ENCODE results near the gene GLDN. TPM values are rescaled to one million over a fixed set of nuclear protein-coding genes. Genes with fewer than 3 reads are reported as not detected.

The GLDN gene
- total RNA-seq, 1 experiment from 2014 or later = 0.82 TPM

GRCh38 chr15:51378406-51378805 is 37.0 kb downstream of the GLDN start:
- CTCF ChIA-PET = no interaction called here
- DNase-seq = no peak
- Histone ChIP-seq H3K9me3 (no peaks in the 10 kb centered on the region), H3K27me3 (replicated peaks; ENCODE audit: control insufficient read depth, insufficient read depth, low read length) (no peaks in the 10 kb centered on the region), H3K4me1 (no peaks in the 10 kb centered on the region), H3K4me3 (ENCODE audit: low read depth, low read length) (no peak overlapping the region), H3K36me3 (ENCODE audit: control insufficient read depth, insufficient read depth, low read length) (no peaks in the 10 kb centered on the region)
- peaks cover 6% of the 10 kb centered on the region for H3K27me3 Mint-ChIP-seq (ENCODE audit: insufficient read depth, unreplicated experiment)
- no peaks in the 10 kb centered on the region for H3K36me3 Mint-ChIP-seq (ENCODE audit: insufficient read depth, unreplicated experiment)
- TF ChIP-seq CTCF (IDR thresholded peaks at IDR 0.05; ENCODE audit: insufficient read depth in 1 of 2, low read depth in 1 of 2, low read length in 1 of 2, severe bottlenecking in 1 of 2, unreplicated experiment in 1 of 2) = no peak
- POLR2A ChIA-PET = no interaction called here
- peaks cover 4% of the 10 kb centered on the region for H3K4me1 Mint-ChIP-seq (ENCODE audit: low read depth, unreplicated experiment)
- H3K27ac Mint-ChIP-seq (ENCODE audit: unreplicated experiment) = no peak overlapping the region
- no peaks in the 10 kb centered on the region for H3K9me3 Mint-ChIP-seq (ENCODE audit: unreplicated experiment)
- no TSS peak for BruUV-seq (replicated peaks)
- intact Hi-C loops (cut with micrococcal nuclease; ENCODE audit: unreplicated experiment) = no loop called here
- no peak overlapping the region for H3K4me3 Mint-ChIP-seq (ENCODE audit: unreplicated experiment)

GRCh38 chr15:51379390-51379789 is 37.9 kb downstream of the GLDN start:
- peaks cover 6% of the 10 kb centered on the region for H3K27me3 Mint-ChIP-seq (ENCODE audit: insufficient read depth, unreplicated experiment)
- ChIA-PET CTCF (no interaction called here), POLR2A (no interaction called here)
- no peak for TF ChIP-seq CTCF (IDR thresholded peaks at IDR 0.05; ENCODE audit: insufficient read depth in 1 of 2, low read depth in 1 of 2, low read length in 1 of 2, severe bottlenecking in 1 of 2, unreplicated experiment in 1 of 2)
- no peaks in the 10 kb centered on the region for H3K27me3 ChIP-seq (replicated peaks; ENCODE audit: control insufficient read depth, insufficient read depth, low read length)
- no TSS peak for BruUV-seq (replicated peaks)
- H3K36me3 ChIP-seq (ENCODE audit: control insufficient read depth, insufficient read depth, low read length) = no peaks in the 10 kb centered on the region
- H3K4me3 ChIP-seq (ENCODE audit: low read depth, low read length) = no peak overlapping the region
- no peaks in the 10 kb centered on the region for H3K36me3 Mint-ChIP-seq (ENCODE audit: insufficient read depth, unreplicated experiment)
- DNase-seq = no peak
- H3K4me1 ChIP-seq = no peaks in the 10 kb centered on the region
- intact Hi-C loops (cut with micrococcal nuclease; ENCODE audit: unreplicated experiment) = no loop called here
- H3K27ac Mint-ChIP-seq (ENCODE audit: unreplicated experiment) = no peak overlapping the region
- no peaks in the 10 kb centered on the region for H3K9me3 Mint-ChIP-seq (ENCODE audit: unreplicated experiment)
- no peak overlapping the region for H3K4me3 Mint-ChIP-seq (ENCODE audit: unreplicated experiment)
- no peaks in the 10 kb centered on the region for H3K9me3 ChIP-seq
- peaks cover 4% of the 10 kb centered on the region for H3K4me1 Mint-ChIP-seq (ENCODE audit: low read depth, unreplicated experiment)

GRCh38 chr15:51380999-51381806 is 39.7 kb downstream of the GLDN start:
- DNase-seq = peak; percentile 69 to 75
- Histone ChIP-seq H3K36me3 (ENCODE audit: control insufficient read depth, insufficient read depth, low read length) (no peaks in the 10 kb centered on the region), H3K27me3 (replicated peaks; ENCODE audit: control insufficient read depth, insufficient read depth, low read length) (no peaks in the 10 kb centered on the region), H3K9me3 (no peaks in the 10 kb centered on the region), H3K4me3 (ENCODE audit: low read depth, low read length) (no peak overlapping the region), H3K4me1 (no peaks in the 10 kb centered on the region)
- ChIA-PET POLR2A (no interaction called here), CTCF (interaction anchor here (1.0 to 2.3 kb wide), 4 partner anchors 13 to 218 kb away, joined by 4 to 17 read pairs (median 10); no protein-coding TSS in a partner anchor)
- no peaks in the 10 kb centered on the region for H3K9me3 Mint-ChIP-seq (ENCODE audit: unreplicated experiment)
- H3K4me1 Mint-ChIP-seq (ENCODE audit: low read depth, unreplicated experiment) = peaks cover 4% of the 10 kb centered on the region
- TF ChIP-seq CTCF (IDR thresholded peaks at IDR 0.05; ENCODE audit: insufficient read depth in 1 of 2, low read depth in 1 of 2, low read length in 1 of 2, severe bottlenecking in 1 of 2, unreplicated experiment in 1 of 2) = peak; percentile 83 to 94
- H3K27ac Mint-ChIP-seq (ENCODE audit: unreplicated experiment) = no peak overlapping the region
- intact Hi-C loops (cut with micrococcal nuclease; ENCODE audit: unreplicated experiment) = loop anchor here (1.0 kb wide), 5 partner anchors 94 to 218 kb away; no protein-coding TSS in a partner anchor
- H3K27me3 Mint-ChIP-seq (ENCODE audit: insufficient read depth, unreplicated experiment) = peaks cover 6% of the 10 kb centered on the region
- no peak overlapping the region for H3K4me3 Mint-ChIP-seq (ENCODE audit: unreplicated experiment)
- no peaks in the 10 kb centered on the region for H3K36me3 Mint-ChIP-seq (ENCODE audit: insufficient read depth, unreplicated experiment)
- BruUV-seq (replicated peaks) = no TSS peak
